Muscle of arm (tissue), 12 donors: ENCODE measurements around the gene ARRB1. TPM values are rescaled to one million over a fixed set of nuclear protein-coding genes. Genes with fewer than 3 reads are reported as not detected.

Experiments
- DNase-seq: peaks from one replicate; pipeline ENCODE4 v3.0.0-alpha.2; 2013
- polyA plus RNA-seq, 12 donors: library from polyadenylated mRNA; unstranded; fragments of 120-200 nt; gene quantifications; one replicate each; pipeline ENCODE4 v1.2.1, GENCODE V29; 2013; ENCODE audit not compliant: insufficient read length in 12 of 12

The ARRB1 gene
- polyA plus RNA-seq, 12 donors = 13.6 to 27.2 (median 18.7) TPM; not detected in 1

DNA sequence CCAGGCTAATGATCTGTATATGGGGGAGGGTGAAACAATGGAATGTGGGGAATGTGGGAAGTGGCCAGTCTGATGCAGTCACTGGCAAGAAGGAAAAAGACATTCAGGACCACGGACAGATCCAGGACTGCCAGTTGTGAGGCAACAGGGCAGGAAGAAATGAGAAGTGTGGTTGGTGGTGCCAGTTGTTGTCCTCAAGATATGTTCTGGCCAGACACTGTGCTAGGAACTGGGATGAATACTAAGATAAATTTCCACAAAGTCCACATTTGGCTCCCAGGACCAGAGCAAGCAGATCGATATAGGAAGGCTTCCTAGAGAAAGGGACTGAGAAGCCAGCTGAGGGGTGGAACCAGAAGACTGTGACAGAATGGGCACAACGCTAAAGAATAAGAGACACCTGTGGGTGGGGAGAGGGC is 117.7 kb downstream of the ARRB1 start:
- DNase-seq = peak; percentile 44

DNA sequence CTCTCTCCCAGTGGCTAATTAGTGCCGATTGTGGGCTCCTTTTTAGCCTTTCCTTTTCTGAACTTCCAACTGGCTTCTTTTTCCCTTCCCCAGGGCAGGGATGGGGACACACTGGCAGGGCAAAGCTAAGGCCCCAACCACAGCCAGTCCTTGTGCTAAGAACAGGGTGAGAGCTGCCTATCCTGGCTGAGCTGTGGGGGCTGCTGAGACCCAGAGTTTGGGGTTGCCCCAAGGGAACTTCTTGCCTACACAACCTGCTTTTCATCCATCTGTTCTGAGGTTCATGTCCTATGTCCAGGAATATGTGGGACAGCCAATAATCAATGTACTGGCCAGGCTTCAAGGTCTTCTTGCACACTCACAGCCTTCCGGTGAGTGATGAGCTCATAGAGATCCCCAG is 120.8 kb downstream of the ARRB1 start:
- no peak for DNase-seq

DNA sequence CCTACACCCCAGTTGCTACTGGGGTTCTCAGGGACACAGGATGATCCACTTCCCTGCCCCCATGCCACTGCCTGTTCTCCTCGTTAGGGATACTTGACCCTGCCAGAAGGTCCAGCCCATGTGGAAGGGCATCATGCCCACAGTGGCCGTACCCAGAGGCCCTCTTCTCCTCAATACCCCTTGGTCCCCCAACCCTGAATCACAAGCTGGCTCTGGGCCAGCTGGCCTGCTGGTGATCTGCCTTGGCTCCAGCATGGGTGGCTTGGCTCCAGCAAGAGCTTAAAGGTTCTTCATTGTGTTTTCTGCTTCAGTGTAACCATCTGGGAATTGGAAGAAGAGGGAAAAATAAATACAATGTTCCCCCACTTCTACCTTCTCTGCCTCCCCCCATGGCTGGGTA is 122.0 kb downstream of the ARRB1 start:
- DNase-seq = no peak

DNA sequence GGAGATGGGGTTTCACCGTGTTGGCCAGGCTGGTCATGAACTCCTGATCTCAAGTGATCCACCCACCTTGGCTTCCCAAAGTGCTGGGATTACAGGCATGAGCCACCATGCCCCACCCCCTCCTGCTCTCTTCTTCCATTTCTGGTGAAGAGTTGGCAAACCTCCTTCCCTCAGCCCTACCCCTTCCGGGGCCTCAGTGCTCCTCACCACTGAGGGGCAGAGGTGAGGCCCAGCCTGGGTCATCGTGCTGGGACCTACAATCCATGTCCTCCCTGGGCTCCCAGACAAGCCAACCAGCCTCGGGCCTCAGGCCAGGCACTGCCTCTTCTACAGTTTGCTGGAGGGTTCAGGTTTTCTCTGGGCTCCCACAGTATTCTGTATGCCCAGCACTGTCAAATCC is 125.7 kb downstream of the ARRB1 start:
- DNase-seq = no peak

DNA sequence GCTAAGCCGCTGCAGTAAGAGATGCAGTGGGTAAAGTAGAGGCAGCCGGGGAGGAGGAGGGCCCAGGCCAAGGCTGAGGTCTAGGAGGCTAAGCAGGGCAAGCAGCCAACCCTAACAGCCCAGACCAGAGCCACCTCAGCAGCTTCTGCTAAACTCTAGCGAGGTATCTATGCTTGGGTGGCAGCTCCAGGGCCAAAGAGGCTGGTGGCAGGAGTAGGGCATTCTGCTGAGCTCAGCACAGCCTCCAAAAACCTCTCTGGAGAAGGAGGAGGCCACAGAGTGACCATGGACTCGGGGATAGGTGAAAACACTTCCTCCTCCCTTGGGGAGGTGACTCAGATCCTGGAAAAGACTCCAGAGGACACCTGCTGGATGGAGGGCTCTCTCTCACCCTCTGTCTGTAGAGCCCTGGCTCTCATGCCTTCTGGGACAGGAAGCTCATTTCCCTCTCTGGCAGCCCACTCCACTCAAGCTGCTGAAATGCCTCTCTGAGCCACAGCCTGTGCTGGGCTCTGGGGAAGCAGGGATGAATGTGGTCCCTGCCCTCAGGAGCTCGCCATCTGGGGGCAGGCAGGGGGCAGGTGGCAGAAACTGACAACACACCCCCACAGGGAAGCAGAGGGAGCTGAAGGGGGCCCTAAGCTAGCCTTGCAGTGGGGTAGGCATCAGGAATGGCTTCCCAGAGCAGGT is 127.4 kb downstream of the ARRB1 start:
- no peak for DNase-seq

DNA sequence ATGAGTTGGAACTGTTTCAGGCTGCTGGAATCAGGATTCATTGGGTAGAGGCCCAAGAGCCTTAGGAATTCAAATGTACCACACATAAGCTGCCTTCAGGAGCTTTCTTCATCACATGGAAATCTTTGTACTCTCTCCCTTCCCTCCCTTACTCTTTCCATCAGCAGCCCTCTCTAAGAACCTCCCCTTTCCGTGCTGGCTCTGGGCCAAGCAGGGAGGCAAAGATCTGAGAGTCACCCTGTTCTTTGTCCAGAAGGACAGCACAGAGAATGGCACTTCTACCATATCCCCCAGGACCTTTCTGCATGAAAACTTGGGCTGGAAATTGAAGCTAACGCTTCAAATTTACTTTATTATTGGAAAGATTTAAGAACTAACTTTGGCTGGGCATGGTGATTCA is 131.6 kb downstream of the ARRB1 start:
- no peak for DNase-seq

DNA sequence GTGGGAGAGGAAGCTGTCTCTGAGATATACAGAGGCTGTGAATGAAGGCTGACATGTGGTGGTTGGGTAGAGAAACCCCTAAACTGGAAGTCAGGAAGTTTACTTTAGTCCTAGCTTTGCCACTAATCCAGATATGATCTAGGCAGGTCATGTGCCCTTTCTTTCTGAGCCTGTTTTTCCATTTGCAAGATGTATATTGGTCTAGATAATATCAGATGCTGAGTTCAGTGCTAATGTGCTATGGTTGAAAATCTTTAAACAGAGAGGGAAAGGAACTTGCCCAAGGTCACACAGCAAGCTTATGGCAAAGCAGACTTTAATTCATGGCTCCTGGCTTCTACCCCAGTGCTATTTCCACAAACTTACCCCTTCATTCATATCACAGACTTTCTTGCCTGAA is 136.6 kb downstream of the ARRB1 start:
- no peak for DNase-seq

DNA sequence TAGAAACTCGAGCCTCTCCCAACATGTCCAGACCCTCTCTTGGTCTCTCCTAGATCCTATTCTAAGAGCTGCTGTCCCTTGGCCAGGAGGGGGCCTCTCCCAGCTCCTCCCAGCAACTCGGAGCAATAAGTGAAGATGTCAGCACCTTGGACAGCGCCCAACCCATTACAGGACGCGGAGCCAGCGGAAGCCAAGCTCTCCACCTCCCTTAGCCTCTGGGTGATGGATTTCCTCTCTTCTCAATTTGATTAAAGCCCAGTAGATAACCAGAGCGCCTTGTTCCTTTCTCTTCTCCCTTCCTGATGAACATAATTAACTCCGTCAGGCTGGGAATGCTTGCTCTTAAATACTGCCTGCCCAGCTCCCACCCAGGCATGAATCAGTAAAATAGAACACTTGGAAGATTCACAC is 137.0 kb downstream of the ARRB1 start:
- peak; percentile 88 for DNase-seq

Other genes starting within 250 kb of the ARRB1 start
- gene SLCO2B1, start 200.6 kb downstream of the ARRB1 start, polyA plus RNA-seq = 10 to 100 TPM in 9 of 12 donors, 1 to 10 TPM in 2, not detected in 1; 8.4 to 43.4 (median 11.7) TPM
- under 1 TPM in 10 of 12 donors, not detected in 2; 0.07 to 0.58 (median 0.23) TPM for gene TPBGL, start 110.9 kb downstream of the ARRB1 start, polyA plus RNA-seq
- gene RPS3, start 47.9 kb upstream of the ARRB1 start, polyA plus RNA-seq = 1,000 to 10,000 TPM in 11 of 12 donors, not detected in 1; 2,672 to 3,446 (median 2,942) TPM
- gene KLHL35, start 81.5 kb upstream of the ARRB1 start, polyA plus RNA-seq = 10 to 100 TPM in 1 of 12 donors, 1 to 10 TPM in 10, not detected in 1; 2.2 to 12.4 (median 3.7) TPM
- gene GDPD5, start 174.3 kb upstream of the ARRB1 start, polyA plus RNA-seq = 10 to 100 TPM in 11 of 12 donors, not detected in 1; 11.2 to 24.9 (median 20.3) TPM
- gene SERPINH1, start 210.6 kb upstream of the ARRB1 start, polyA plus RNA-seq = 100 to 1,000 TPM in 11 of 12 donors, not detected in 1; 232 to 462 (median 323) TPM